Measurements from ENCODE around the gene LIFR. TPM values are rescaled to one million over a fixed set of nuclear protein-coding genes. Genes with fewer than 3 reads are reported as not detected.

Gene LIFR
- total RNA-seq, 1 experiment from 2014 or later = 7.6 TPM

DNA sequence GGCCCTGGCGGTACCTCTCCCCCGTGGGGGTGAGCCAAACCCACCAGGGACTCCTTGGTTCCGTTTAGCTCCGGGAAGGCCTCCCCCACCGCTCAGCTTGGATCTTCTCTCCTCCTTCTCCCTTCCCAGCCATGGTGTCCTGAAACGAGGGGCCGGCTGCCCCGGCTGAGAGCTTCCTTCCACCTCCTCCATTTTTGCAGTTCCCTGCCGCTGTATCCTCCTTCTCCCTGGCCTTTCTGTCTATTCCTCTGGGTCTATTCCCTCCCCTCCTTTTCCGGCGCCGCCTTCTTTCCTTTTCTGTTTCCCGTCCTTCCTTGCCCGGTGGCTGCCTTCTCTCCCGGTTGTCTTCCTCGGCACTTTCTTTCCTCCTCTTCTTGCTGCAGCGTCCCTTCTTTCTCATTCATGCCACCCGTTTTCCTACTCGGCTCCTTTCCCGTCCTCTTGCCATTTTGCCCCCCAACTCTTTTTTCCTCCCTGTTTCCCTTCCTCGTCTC is 110.4 kb downstream of the LIFR start:
- no peaks in the 10 kb centered on the region for H3K4me1 Mint-ChIP-seq (ENCODE audit: low read depth, unreplicated experiment)
- H3K27ac Mint-ChIP-seq (ENCODE audit: unreplicated experiment) = no peak overlapping the region
- TF ChIP-seq, protein P1, sequence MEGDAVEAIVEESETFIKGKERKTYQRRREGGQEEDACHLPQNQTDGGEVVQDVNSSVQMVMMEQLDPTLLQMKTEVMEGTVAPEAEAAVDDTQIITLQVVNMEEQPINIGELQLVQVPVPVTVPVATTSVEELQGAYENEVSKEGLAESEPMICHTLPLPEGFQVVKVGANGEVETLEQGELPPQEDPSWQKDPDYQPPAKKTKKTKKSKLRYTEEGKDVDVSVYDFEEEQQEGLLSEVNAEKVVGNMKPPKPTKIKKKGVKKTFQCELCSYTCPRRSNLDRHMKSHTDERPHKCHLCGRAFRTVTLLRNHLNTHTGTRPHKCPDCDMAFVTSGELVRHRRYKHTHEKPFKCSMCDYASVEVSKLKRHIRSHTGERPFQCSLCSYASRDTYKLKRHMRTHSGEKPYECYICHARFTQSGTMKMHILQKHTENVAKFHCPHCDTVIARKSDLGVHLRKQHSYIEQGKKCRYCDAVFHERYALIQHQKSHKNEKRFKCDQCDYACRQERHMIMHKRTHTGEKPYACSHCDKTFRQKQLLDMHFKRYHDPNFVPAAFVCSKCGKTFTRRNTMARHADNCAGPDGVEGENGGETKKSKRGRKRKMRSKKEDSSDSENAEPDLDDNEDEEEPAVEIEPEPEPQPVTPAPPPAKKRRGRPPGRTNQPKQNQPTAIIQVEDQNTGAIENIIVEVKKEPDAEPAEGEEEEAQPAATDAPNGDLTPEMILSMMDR (IDR thresholded peaks at IDR 0.05; ENCODE audit: unreplicated experiment) = no peak
- peaks cover 53% of the 10 kb centered on the region for H3K27me3 Mint-ChIP-seq (ENCODE audit: unreplicated experiment)
- intact Hi-C loops (cut with micrococcal nuclease; ENCODE audit: unreplicated experiment) = loop anchor here (1.0 kb wide), 1 partner anchor 42 kb away; no protein-coding TSS in a partner anchor
- BruUV-seq (replicated peaks) = no TSS peak
- H3K36me3 Mint-ChIP-seq (ENCODE audit: insufficient read depth, unreplicated experiment) = no peaks in the 10 kb centered on the region
- no peaks in the 10 kb centered on the region for H3K9me3 Mint-ChIP-seq (ENCODE audit: low read depth, unreplicated experiment)
- no peak overlapping the region for H3K4me3 Mint-ChIP-seq (ENCODE audit: low read depth, unreplicated experiment)
- CTCF ChIA-PET = no interaction called here
- DNase-seq = no peak

DNA sequence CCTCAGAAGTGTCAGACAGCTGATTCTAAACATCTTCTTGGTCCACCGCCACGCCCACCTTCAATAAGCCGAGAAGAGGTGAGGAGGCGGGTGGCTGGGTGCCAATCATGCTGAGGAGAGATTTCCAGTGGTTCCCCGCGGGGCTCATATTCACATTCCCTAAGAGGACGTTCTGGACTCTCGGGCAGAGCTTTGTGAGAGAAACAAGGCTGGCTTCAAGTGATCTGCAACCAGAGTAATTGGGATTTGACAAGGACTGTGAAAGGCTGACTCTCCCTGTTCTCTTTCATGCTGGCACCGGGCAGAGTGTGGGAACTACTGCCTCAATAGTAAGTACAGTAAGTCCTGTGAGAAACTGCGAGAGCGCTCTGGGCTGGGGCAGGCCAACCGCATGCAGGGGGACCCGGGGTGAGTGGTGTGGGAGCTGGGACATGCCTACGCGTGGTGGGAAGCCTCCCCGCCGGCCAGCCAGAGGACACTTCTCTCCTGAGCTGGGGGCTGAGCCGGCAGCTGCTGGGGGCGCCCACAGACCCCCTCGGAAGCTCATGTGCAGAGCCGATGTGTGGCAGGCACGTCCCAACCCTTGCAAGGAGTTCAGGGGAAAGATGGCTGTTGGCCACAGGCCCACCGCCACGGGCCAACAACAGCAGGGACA is 110.9 kb downstream of the LIFR start:
- intact Hi-C loops (cut with micrococcal nuclease; ENCODE audit: unreplicated experiment) = loop anchor here (1.0 kb wide), 1 partner anchor 43 kb away; no protein-coding TSS in a partner anchor
- TF ChIP-seq, protein P1 (IDR thresholded peaks at IDR 0.05; ENCODE audit: unreplicated experiment) = no peak
- Mint-ChIP-seq H3K4me1 (ENCODE audit: low read depth, unreplicated experiment) (no peaks in the 10 kb centered on the region), H3K27me3 (ENCODE audit: unreplicated experiment) (peaks cover 56% of the 10 kb centered on the region), H3K36me3 (ENCODE audit: insufficient read depth, unreplicated experiment) (no peaks in the 10 kb centered on the region), H3K27ac (ENCODE audit: unreplicated experiment) (no peak overlapping the region), H3K4me3 (ENCODE audit: low read depth, unreplicated experiment) (no peak overlapping the region), H3K9me3 (ENCODE audit: low read depth, unreplicated experiment) (no peaks in the 10 kb centered on the region)
- CTCF ChIA-PET = no interaction called here
- BruUV-seq (replicated peaks) = no TSS peak
- DNase-seq = no peak

DNA sequence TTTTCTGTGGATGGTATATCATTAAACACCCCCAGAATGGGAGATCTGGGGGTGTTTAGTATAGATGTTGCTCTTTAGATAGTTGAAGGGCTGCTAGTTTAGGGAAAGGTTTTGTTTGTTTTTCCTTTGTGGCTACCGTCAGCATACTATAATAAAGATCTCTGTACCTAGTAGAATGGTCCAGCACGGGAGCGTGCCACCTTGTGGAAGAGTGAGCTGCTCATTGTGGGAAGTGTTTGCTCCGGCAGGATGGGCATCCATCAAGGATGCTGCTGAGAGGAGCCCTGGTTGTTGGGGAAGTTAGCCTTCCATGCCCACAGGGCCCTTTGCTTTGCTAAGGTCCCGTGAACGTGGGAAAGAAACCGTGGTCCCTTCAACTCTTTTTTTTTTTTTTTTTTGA is 113.1 kb downstream of the LIFR start:
- BruUV-seq (replicated peaks) = no TSS peak
- Mint-ChIP-seq H3K27me3 (ENCODE audit: unreplicated experiment) (peaks cover 57% of the 10 kb centered on the region), H3K9me3 (ENCODE audit: low read depth, unreplicated experiment) (no peaks in the 10 kb centered on the region), H3K36me3 (ENCODE audit: insufficient read depth, unreplicated experiment) (no peaks in the 10 kb centered on the region), H3K4me1 (ENCODE audit: low read depth, unreplicated experiment) (no peaks in the 10 kb centered on the region), H3K27ac (ENCODE audit: unreplicated experiment) (no peak overlapping the region), H3K4me3 (ENCODE audit: low read depth, unreplicated experiment) (no peak overlapping the region)
- TF ChIP-seq, protein P1 (IDR thresholded peaks at IDR 0.05; ENCODE audit: unreplicated experiment) = no peak
- CTCF ChIA-PET = interaction anchor here (0.6 kb wide), 1 partner anchor 217 kb away, joined by 3 read pairs; no protein-coding TSS in a partner anchor
- intact Hi-C loops (cut with micrococcal nuclease; ENCODE audit: unreplicated experiment) = loop anchor here (5.0 kb wide), 2 partner anchors 289 to 479 kb away; no protein-coding TSS in a partner anchor
- DNase-seq = no peak

DNA sequence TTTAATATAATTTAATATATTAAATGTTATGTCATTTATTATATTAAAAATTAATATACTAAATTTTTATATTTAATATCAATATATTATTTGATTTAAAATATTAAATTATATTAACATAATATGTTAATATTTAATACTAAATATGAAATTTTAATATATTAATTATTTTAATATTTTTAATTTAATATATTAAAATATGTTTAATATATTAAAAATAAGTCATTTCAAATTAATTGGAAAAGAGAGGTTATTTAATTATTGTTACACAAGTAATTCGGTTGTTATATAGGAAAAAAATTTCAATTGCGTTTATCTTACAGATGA is 114.2 kb downstream of the LIFR start:
- Mint-ChIP-seq H3K4me1 (ENCODE audit: low read depth, unreplicated experiment) (no peaks in the 10 kb centered on the region), H3K27me3 (ENCODE audit: unreplicated experiment) (peaks cover 59% of the 10 kb centered on the region), H3K9me3 (ENCODE audit: low read depth, unreplicated experiment) (no peaks in the 10 kb centered on the region), H3K36me3 (ENCODE audit: insufficient read depth, unreplicated experiment) (no peaks in the 10 kb centered on the region), H3K4me3 (ENCODE audit: low read depth, unreplicated experiment) (no peak overlapping the region), H3K27ac (ENCODE audit: unreplicated experiment) (no peak overlapping the region)
- BruUV-seq (replicated peaks) = no TSS peak
- DNase-seq = no peak
- intact Hi-C loops (cut with micrococcal nuclease; ENCODE audit: unreplicated experiment) = loop anchor here (5.0 kb wide), 2 partner anchors 290 to 480 kb away; no protein-coding TSS in a partner anchor
- CTCF ChIA-PET = interaction anchor here (0.5 to 2.7 kb wide), 38 partner anchors 11 to 982 kb away, joined by 3 to 106 read pairs (median 4); no protein-coding TSS in a partner anchor
- TF ChIP-seq, protein P1 (IDR thresholded peaks at IDR 0.05; ENCODE audit: unreplicated experiment) = no peak

Data from Calu3 (cell line).